Activated CD8-positive, alpha-beta memory T cell treated with anti-CD3 and anti-CD28 coated beads for 4 hours (primary cell): Measurements from ENCODE around the gene GREM2.

ENCODE experiments used
- DNase-seq, 2 donors: peaks; one replicate each; pipeline ENCODE4 v3.0.0-alpha.2; 2020; ENCODE audit warnings: low read depth in 2 of 2

GREM2 gene

DNA sequence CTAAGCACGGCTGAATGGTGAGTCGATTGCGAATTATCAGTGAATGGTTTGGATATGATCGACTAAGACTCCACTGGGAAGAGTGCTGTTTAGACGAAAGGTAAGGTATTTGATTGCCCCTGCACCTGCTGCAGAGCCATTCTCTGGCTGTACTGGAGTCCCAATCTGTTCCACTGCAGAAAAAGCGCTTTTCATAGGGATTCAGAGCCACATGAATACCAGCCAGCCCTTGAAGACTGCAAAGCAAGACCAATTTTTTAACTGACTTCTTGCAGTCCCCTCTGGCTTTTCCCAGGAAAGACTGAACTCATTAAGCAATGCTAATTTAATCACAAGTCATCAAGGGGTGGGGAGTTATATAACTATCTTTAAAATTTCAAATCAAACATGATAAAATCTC, 1.3 kb downstream of the GREM2 start:
- DNase-seq: no peak

DNA sequence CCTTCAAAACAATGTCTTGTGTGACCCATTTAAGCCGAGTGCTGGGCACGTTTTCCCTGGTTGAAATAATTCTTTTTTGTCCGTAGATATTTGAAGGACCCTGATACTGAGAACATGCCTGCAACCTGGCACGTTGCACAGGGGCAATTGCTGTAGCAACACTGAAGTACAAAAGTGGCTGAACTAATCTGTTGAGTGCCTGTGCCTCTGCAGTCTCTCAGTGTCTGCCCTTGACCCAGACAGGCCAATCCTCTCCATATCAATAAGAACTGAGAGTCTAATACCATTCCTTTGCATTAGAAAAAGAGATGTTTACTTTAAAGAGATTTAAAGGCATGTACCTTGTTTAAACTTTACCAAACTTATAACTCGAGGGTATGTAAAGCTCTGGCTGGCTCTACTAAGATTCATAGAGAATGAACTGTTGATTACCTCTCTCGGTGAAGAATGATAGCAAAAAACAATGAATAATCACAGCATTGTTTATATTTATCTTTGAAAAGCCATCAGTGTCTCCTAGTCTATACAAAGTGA, 2.4 kb downstream of the GREM2 start:
- DNase-seq: no peak

DNA sequence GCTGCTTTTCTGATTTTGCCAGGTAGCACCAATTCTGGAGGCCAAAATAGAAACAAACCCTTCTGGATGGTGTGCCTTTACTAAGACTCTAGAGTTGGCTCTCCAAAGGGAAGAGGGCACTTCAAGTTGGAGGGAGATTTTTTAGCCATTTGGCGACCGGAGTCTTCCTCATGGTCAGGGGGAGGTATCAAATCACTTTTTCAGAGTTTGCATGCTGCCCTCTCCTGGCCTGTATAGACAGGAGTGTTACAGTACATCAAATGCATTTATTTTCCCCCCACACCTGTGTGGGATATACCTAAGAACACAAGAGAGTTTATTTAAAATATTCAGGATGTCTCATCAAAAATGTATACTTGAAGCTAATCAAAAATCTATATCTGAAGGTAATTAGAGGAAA, 3.2 kb downstream of the GREM2 start:
- DNase-seq: no peak

DNA sequence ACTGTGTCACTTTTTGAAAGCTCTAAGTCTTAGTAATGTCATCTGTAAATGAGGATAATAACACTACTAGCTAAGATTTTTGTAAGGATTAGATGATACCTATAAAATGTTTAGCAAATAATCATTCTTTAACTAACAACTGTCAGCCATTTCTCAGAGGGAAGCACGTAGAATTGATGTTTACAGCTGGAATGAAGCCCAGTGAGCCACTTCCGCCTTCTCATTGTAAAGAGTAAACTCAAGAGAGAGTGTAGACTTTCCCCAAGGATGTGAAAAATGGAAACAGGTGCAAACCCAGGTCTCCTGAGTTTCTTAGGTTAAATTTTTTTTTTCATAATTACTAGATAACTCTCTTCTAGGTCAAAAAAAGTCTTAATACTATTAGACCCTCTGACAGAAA, 4.9 kb downstream of the GREM2 start:
- DNase-seq: no peak

DNA sequence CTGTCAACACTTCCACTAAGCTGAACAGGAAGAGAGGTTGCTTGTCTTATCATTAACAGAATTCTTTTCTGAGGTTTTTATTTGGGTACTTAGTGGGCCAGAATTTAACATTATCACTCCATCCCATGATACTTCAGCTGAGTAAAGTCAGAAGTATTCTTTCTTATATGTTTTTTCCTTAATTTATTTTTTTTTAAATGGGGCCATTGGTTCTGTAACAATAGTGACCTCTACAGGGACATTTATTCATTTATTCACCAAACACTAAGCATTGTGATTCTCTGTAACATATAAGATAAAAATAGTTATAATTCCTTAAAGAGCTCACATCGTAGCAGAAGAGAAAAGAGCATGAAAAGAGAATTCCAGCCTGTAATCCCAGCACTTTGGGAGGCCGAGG, 9.8 kb downstream of the GREM2 start:
- no peak for DNase-seq

DNA sequence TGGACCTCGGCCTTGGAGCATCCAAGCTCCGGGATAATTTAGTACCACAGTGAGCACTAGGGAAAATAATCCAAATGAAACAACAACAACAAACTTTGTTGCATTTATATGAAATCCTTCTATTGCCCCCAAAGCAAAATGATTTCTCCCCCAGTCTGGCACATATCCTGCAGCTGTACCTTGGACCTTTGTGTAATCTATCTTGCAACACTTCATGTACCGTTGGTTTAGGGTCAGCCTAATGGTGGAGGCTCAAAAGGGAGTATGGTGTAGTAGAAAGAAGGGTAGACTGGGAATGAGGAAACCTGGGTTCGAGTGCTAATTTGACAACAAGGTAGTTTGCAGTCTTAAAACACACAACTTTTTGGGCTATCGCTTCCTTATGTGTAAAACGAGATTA, 12.1 kb downstream of the GREM2 start:
- DNase-seq: no peak

DNA sequence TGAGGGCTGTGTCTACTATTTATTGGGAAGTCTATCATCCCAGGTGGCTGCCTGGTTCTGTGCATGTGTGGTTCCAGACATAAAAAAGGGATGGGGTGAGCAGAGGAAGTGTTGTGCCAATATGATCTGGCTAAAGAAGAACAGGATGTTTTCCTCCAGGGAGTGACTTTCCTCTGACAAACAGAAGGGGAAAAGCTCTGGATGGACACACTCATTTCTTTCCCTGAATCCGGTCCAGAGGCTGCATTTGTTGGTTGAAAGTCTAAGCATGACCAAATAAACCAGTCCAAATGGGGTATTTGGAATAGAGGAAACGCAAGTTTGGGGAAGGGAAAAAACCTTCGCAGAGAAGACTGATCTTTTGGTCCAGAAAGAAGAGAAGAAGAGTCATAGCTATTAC, 12.7 kb downstream of the GREM2 start:
- no peak for DNase-seq

DNA sequence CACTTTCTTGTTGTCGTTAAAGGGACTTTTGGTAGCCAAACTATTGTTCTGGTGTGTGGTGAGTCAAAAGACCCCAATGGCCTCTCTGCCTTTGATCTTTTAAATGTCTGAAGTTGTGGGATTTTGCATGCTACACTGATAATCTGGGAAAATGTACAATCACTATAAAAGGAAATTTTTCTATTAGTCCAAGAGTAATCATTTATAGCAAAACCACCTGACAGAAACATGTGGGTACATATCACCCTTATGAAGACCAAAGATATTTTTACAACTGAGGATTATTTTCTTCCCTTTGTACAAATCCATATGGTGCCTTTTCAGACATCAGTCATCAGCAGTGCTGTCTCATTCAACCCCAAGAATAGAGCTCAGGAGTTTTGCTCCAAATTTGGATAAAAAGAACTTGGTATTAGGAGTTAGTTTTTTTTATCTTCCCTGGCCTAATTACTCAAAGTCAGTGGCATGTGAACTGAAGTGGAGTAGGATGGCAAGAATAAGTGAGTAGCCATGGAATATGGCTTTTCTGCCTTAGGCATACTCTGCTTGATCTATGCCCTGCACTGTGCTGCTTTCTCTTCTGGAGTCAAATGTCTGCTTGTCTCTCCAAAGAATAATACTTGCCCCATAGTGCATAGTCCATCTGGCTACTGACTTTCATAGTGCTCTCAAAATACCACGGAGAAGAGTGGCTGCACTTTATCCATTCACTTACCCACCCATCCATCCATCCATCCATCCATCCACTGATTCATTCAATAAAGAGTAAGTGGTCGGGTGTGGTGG, 13.5 kb downstream of the GREM2 start:
- DNase-seq: no peak

DNA sequence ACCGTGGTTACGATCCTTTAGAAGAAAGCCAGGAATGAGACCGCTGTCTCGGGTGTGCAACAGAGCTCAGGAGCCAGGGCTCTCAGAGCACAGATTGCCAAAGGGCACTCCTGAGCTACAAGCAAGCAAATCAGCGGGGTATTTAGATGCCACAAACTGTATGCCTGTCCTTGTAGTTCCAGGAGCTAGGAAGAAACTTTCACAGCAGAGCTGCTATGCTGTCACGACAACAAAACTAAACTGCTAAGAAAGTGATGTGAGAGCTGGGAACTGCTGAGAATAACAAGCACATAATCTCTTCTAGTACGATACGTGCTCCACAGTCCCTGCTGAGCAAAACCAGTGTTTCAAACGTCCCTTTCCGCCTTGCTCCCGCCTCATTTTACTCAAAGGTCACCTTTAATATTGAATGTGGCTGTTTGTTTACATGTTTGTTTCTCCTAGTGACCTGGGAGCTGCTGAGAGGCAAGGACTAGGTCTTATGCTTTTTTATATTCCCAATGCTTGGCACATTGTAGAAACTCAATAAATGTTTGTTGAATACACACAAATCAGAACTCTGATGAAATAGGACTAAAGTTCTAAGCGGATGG, 14.7 kb downstream of the GREM2 start:
- no peak for DNase-seq

DNA sequence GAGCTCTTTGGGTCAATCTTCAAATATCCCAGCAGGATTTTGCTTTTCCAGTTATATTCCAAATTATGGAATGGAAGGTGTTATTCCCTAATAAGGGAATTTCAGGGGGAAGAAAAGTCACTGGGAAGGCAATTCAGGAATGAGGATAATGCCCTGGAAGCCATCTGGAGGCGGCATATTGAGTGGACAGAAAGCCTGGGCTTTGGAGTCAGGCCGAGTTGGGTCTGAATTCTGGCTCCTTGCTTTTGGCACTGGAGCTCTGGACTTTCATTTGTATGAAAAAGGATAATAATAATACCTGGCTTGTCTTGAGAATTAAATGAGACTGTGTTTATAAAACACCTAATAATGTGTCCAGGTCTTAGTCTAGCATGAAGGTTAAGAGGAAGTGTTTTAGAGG, 16.5 kb downstream of the GREM2 start:
- DNase-seq: no peak

DNA sequence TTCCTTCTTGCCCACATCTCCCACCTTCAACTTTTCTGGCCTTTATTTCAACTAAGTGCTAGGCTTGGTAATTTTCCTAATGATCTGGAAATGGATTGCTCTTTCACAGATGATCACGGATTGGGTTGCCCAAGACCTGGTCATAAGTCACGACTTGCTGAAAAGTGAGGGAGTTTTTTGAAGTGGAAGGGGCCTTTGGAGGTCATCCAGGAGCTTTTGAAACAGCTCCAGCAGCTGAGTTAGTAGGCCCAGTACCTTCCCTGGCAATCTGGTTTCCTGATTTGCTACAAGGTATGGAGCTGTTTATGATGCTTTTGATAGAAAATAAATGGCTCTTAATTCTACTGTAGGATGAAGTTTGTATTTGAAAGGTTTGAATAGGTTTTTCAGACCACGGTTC, 20.4 kb downstream of the GREM2 start:
- DNase-seq: no peak

DNA sequence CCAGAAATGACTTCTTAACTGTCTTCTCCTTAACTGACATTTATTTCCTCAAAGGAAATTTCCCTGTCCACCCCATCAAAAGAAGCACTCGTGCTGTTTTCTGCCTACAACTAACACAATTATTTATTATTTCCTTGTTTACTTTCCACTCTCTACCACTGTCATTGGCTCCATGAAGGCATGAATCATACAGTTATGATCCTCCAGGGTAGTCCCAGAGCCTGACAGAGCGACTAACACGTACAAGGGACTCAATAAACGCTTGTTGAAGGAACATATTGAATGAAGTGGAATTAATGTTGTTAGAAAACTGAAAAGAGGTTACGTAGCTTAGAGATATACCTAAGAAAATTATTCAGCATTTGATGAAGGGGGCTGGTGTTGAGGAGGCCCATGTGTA, 20.9 kb downstream of the GREM2 start:
- no peak for DNase-seq

DNA sequence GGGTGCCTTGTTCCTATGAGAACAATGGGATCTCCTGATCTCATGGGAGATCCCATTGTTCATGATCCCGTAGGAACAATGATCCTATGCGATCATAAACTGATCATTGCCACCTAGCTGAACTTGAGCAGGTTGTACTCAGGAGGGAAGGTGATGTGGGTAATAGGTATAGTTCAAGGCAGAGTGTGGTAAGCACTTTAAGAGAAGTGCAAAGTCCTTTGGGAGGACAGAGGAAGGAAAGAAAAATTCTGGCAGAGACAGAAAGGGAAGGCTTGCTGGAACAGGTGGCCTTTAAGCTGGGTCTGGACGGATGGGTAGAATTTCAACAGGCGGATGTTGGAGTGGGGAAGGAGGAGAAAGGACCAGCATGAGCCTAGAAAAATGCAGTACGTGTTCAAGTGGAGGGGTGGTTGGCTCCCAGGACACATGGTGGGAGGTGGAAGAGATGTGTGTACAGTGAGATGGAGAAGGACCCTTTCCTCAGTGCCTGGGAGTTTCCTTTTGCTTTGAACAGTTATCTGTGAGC, 22.3 kb downstream of the GREM2 start:
- DNase-seq: no peak

DNA sequence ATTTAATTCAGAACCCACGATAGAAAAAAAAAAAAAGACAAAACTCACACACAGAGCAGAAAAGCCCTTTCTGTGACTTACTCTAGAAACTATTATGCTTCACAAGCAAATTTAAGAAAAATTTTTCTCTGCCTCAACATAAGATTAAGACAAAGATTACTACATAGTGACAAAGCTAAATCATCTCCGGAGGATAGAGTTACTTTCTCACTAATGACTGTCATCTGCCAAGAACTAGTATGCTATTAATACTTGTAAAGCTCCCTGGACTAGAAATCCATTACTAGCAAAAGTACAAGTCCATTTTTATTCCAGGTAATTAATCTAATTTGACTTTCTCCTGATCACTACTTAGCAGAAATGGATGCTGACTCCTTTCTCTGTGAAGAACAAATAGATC, 25.9 kb downstream of the GREM2 start:
- DNase-seq: no peak

DNA sequence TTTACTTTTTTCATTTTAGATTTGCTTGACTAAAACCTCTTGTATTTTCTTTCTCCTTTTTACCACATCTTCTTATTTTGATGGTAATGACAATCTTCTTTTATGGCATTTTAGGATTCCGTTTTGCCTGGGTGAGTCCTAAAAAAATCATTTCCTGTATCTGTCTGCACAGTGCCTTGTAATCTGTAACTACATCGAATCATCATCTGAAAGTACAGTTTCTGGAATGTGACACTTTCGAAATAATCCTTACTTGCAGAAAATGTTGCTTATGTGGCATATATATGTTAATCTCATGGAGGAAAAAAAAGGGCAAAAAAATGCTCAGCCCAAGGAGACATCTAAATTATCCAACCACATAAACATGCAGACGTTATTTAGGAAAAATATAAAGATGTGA, 29.0 kb downstream of the GREM2 start:
- no peak for DNase-seq

DNA sequence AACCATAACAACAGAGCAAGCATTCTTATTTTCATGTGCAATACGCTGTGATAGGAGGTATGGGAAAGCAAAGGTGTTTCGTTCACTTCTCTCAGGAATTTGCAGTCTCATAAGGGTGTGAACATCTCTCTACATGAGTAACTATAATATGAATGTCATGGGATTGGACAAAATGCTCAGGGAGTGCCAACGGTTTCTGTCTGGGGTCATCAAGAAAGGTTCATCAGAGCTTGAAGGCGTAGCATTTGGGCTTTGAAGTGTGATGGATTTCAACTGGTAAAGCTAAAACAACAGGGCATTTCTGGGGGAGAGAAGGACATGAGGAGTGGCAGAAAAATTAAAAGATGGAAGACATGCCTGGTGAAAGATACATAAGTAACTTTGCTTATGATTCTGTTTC, 32.4 kb downstream of the GREM2 start:
- DNase-seq: no peak

DNA sequence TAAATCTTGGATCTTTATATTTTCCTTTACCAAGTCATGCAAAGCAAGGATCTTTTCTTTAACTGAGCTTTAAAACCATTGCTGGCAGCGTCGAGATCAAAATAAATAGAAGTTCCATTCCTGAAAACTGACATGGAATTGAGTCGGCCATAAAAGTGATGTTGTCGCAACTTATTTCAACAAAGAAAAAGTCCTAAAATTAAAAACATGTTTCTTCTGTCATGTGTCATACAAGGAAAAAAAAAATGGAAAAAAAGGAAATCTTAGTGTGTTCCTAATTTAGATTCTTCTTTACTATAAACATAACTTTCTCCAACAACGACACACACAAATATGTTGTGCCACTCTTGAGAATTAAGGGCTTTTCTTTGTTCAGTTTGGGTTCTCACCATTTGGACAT, 34.9 kb downstream of the GREM2 start:
- DNase-seq: no peak

DNA sequence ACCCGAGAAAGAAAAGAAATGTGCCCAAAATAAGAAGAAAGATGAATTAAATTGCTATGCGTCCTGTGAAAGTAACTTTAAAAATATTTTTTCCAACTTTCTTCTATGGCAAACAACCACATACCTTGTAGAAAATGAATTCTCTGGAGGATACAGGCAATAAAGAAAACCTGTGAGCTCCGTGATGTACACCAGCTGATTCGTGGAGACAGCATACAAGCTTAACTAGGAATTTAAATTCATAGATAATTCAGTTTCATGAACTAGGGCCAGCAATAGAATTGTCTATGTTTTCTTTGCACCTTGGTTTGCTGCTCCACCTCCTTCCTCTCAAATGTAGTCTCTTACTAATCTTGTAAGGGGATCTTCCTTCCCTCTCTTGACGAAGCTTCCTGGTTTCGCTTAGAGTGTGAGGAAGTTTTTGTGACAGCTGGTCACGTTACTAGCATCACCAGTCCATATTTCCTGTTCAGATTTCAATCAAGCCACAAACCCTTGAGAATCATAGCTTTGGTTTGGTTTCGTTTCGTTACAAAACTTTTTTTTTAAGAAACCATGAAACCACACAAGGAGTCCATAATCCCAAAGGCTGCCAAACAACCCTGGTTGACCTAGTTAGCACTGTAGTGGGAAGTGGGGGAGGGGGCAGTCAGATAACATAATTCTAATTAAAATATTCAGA, 35.8 kb downstream of the GREM2 start:
- no peak for DNase-seq

DNA sequence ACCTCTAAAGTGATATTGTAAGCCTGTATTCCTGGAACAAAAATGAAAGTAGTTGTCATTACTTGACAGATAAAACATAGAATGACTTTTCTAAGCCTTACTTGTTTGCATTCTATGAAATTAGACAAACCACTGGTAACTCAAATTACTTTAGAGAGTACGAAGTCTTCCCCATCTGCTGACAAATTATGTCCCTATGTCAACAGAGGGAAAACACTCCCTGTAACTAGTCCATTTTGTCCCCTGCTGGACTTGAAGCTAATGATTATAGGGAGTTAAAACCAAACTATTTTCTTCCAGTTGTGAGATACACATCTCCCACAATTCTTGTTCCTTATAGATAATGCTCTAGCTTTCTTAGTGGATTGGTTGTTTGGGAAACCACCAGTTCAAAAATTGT, 39.6 kb downstream of the GREM2 start:
- no peak for DNase-seq

DNA sequence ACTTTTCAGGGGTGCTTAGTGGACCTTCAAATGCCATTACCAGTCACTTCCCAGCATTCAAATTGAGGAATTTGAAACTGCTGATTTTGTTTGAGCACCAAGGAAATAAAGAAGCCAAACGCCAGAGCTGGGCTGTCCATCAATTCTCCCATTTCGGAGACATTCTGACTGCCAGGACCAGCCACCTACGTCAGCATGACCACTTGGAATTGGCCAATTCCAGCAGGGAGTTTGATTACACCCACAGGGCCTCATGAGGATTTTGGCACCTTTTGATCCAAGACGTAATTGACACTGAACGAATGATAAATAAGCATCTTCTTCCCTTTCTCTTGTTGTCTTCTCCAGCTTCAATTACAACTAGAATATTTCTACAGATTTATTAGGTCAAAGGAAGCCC, 40.2 kb downstream of the GREM2 start:
- DNase-seq: no peak

DNA sequence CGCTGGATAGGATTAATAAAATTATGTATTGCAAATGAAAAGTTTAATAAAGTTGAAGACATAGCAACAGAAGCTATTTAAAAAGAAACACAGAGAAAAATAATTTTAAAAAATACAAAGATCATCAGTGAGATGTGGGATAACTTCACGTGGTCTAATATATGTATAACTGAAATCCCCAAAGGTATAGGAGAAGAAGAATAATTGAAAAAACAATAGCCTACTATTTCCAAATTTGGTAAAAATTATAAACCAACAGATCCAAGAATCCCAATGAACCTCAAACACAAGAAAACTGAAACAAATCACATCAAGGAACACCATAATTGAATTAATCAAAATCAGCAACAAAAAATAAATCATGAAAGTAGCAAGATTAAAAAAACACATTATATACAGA, 44.9 kb downstream of the GREM2 start:
- no peak for DNase-seq

DNA sequence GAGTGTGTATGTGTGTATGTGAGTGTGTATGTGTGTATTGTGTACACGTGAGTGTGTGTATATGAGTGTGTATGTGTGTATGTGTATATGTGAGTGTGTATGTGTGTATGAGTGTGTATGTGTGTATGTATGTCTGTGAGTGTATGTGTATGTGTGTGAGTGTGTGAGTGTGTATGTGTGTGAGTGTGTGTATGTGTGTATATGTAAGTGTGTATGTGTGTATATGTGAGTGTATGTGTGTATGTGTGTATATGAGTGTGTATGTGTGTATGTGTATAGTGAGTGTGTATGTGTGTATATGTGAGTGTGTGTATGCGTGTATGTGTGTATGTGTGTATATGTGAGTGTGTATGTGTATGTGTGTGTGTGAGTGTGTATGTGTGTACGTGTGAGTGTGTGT, 49.2 kb downstream of the GREM2 start:
- DNase-seq: no peak

DNA sequence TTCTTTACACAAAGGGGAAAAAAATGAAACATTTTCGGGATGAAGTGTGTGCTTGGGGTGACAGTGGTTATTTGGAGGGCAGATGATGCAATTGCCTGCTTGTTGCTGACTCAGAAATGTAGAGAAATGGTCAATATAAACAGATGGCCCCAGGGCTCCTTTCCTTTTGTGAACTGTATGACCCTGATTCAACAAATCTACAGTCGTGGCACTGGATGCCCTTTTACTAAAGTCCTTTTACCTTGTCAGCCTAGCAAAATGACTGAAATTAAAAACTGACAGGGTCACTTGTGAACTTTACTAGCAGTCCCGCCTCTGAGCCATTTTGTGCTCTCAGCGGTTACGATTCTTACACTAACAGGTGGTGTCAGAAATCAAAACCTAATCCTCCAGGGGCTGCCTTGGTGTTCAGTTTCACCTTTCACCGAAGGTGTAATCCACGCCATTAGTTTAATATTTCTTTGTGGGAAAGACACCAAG, 49.8 kb downstream of the GREM2 start:
- DNase-seq: no peak
